ENCODE results near the gene PRDM1.

The PRDM1 gene

DNA sequence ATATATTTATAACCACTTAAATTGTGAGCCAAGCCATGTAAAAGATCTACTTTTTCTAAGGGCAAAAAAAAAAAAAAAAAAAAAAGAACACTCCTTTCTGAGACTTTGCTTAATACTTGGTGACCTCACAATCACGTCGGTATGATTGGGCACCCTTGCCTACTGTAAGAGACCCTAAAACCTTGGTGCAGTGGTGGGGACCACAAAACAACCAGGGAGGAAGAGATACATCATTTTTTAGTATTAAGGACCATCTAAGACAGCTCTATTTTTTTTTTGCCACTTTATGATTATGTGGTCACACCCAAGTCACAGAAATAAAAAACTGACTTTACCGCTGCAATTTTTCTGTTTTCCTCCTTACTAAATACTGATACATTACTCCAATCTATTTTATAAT lies 22.9 kb downstream of the PRDM1 start:
- DNase-seq (ENCODE audit: insufficient read length) (no peak), FAIRE-seq (no peak)
- TF ChIP-seq POLR2A (IDR thresholded peaks at IDR 0.05; ENCODE audit: low read depth, low read length) (no peak), TAF1 (IDR thresholded peaks at IDR 0.05; ENCODE audit: borderline replicate concordance, low read depth, low read length) (no peak), POLR2AphosphoS5 (IDR thresholded peaks at IDR 0.05; ENCODE audit: low read depth, low read length) (no peak)

DNA sequence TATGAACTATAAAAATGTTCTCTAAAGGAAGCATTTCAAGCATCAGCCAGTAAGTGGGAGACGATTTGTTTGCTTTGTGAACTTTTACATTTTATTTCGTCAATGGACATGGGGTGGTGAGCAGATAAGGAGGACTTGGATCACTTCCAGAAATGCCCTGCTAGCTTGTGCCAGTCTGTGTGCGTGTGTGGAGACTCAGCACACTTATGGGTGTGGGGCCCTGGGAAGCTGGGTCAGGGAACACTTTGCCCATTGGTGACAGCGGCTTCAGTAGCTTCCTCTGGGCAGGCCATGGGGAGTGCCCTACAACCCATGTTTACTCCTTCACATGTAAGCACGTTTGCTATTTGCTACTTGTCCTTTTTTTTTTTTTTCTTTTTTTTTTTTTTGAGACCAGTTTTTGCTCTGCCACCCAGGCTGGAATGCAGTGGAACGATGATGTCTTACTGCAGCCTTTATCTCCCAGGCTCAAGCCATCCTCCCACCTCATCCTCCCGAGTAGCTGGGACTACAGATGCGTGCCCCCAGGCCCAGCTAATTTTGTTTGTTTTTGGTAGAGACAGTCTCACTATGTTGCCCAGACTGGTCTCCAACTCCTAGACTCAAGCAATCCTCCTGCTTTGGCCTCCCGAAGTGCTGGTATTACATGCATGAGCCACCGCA lies 24.2 kb downstream of the PRDM1 start:
- DNase-seq (ENCODE audit: insufficient read length) (no peak), FAIRE-seq (no peak)
- TF ChIP-seq POLR2AphosphoS5 (IDR thresholded peaks at IDR 0.05; ENCODE audit: low read depth, low read length) (no peak), POLR2A (IDR thresholded peaks at IDR 0.05; ENCODE audit: low read depth, low read length) (peak; percentile 26; the same call in 1 of the 2 replicates)

DNA sequence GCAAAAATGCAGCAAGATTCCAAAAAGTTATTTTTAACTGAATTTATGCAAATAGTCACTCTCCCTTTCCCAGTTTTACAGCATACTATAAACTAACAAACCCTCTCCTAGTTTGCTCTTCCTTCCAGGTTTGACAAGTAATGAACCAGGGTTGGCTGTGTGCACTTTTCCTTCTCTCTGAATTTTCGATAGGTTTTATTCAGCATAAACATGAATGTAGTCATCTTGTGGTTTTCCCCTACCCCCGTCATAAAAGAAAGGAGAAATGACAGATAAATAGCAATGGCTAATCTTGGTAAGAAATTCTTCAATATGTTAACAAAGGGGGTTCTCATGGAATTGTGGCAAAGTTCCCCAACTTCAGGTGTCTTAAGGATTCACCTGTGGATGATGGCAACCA lies 26.3 kb downstream of the PRDM1 start:
- TF ChIP-seq POLR2AphosphoS5 (IDR thresholded peaks at IDR 0.05; ENCODE audit: low read depth, low read length): no peak
- TF ChIP-seq TAF1 (IDR thresholded peaks at IDR 0.05; ENCODE audit: borderline replicate concordance, low read depth, low read length): no peak
- no peak for TF ChIP-seq POLR2A (IDR thresholded peaks at IDR 0.05; ENCODE audit: low read depth, low read length)
- no peak for DNase-seq (ENCODE audit: insufficient read length)
- FAIRE-seq: peak; percentile 67

DNA sequence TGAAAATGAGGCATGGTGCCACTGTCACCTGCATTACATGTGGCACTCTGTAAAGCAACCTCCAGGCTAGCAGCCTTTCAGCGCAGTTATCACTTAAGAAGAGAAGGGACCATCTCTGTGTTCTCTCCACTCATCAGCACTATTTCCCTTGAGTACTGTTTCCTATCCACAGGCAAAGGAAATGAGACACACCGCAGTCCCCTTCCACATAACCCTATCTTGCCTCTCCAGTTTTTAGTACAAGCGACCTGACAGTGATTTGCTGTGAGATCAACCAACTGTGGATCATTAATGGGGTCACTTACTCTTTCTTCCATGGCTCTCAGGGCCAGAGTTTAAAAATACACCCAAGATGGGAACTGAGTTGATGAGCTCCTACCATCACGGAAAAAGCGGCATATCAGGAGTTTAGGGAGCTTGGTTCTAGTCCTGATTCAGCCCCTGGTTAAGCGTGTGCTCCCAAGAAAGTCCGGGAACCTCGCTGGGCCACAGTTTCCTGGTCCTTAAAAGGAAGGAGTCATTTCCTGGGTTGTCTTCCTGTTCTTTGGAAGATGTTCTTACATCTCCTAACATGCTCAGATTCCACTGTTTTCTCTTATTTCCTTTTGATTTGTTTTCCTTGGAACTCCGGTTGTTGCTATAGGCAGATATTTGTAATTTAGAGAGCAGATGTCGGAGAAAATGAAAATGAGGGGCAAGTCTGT lies 27.3 kb downstream of the PRDM1 start:
- DNase-seq (ENCODE audit: insufficient read length): no peak
- FAIRE-seq: no peak
- TF ChIP-seq POLR2A (IDR thresholded peaks at IDR 0.05; ENCODE audit: low read depth, low read length) (no peak), TAF1 (IDR thresholded peaks at IDR 0.05; ENCODE audit: borderline replicate concordance, low read depth, low read length) (no peak), POLR2AphosphoS5 (IDR thresholded peaks at IDR 0.05; ENCODE audit: low read depth, low read length) (no peak)

DNA sequence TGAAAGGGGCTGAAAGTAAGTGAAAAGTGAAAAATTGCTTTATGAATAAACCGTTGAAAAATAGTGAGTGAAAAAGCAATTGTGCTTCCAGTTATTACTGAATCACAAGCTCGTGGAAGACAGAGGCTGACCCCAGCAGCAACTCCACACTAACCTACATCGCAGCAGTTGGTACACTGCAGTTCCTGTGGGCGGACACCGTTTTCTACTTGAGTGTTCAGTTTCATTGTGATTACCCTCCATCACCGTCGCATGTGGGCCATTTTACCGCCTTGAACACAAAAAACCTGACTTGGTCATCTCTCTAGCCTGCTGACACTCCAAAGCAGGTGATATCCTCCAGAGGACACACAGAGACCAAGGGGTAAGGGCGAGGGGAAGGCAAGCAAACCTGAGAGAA lies 28.4 kb downstream of the PRDM1 start:
- TF ChIP-seq POLR2AphosphoS5 (IDR thresholded peaks at IDR 0.05; ENCODE audit: low read depth, low read length): no peak
- TF ChIP-seq POLR2A (IDR thresholded peaks at IDR 0.05; ENCODE audit: low read depth, low read length): no peak
- no peak for TF ChIP-seq TAF1 (IDR thresholded peaks at IDR 0.05; ENCODE audit: borderline replicate concordance, low read depth, low read length)
- DNase-seq (ENCODE audit: insufficient read length) (no peak), FAIRE-seq (peak; percentile 90)

DNA sequence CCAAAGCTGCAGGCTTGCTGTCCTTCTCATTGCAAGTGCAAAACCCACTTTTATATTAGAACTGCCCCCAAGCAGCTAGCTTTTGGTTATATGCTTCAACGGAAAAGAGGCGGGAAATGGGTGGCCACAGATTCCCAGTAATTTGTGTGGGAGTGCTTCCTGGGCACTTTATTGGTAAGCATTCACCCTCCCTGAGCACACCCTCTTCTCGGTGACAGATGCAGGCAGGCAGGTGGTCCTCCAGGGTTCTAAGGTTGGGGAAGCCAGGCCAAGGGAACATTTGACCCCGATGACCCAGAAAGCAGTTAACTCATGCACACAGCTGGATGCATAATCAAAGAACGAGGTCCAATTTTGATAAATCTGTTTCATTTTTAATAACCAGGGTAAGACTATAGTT lies 29.1 kb downstream of the PRDM1 start:
- no peak for TF ChIP-seq POLR2A (IDR thresholded peaks at IDR 0.05; ENCODE audit: low read depth, low read length)
- TF ChIP-seq POLR2AphosphoS5 (IDR thresholded peaks at IDR 0.05; ENCODE audit: low read depth, low read length): no peak
- TF ChIP-seq TAF1 (IDR thresholded peaks at IDR 0.05; ENCODE audit: borderline replicate concordance, low read depth, low read length): no peak
- FAIRE-seq (no peak), DNase-seq (ENCODE audit: insufficient read length) (no peak)

DNA sequence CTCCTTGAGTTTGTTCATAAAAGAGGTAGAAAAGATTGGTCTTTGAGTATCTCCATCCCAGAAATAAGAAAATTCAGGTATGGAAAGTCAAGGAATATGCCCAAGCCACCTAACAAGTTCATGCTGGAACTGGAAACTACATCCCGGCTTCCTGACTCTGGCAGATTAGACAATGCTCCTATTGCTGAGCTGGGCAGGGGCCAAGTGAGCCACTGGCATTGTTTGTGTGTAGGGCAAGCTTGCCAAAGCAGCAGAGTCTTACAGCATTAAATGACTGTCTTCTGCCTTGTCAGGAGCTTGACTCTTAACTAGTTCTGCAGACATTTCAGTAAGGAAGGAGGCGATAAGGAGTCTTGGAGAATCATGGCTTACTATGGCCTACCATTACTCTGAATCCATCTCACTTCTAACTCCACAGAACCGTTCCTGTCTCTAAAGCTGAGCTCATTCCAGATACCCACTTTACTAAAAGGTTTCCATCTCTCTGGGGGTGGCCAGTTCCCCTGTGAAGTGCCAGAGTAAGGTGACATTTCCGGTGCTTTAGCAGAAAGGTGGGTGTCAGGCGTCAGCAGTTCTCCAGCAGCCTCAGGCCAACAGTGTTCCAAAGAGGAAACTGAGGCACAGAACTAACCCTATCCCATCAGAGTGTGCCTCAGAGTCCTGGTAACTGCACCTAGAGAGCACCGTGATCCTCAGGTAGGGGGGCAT lies 30.1 kb downstream of the PRDM1 start:
- FAIRE-seq (no peak), DNase-seq (ENCODE audit: insufficient read length) (no peak)
- no peak for TF ChIP-seq POLR2AphosphoS5 (IDR thresholded peaks at IDR 0.05; ENCODE audit: low read depth, low read length)
- TF ChIP-seq TAF1 (IDR thresholded peaks at IDR 0.05; ENCODE audit: borderline replicate concordance, low read depth, low read length): no peak
- no peak for TF ChIP-seq POLR2A (IDR thresholded peaks at IDR 0.05; ENCODE audit: low read depth, low read length)

DNA sequence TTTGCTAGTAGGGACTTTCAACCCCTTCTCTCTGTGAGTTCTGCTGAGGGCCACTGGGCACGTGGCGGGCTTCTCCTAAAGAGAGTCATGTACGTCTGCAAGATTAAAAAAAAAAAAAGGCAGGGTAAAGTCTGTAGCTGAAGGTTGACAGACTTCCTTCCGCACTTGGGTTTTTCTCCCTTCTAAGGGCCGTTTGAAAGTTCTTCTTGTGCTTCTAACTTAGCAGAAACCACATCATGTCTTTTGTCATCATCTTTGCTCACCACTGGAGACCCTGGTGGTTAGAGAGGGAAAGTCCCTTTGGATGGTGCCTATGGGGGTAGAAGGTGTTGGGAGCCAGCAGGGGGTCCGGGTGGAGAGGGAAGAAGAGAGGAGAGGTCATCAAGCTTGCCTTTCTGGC lies 31.4 kb downstream of the PRDM1 start:
- no peak for TF ChIP-seq TAF1 (IDR thresholded peaks at IDR 0.05; ENCODE audit: borderline replicate concordance, low read depth, low read length)
- TF ChIP-seq POLR2A (IDR thresholded peaks at IDR 0.05; ENCODE audit: low read depth, low read length): no peak
- TF ChIP-seq POLR2AphosphoS5 (IDR thresholded peaks at IDR 0.05; ENCODE audit: low read depth, low read length): no peak
- DNase-seq (ENCODE audit: insufficient read length) (no peak), FAIRE-seq (no peak)

DNA sequence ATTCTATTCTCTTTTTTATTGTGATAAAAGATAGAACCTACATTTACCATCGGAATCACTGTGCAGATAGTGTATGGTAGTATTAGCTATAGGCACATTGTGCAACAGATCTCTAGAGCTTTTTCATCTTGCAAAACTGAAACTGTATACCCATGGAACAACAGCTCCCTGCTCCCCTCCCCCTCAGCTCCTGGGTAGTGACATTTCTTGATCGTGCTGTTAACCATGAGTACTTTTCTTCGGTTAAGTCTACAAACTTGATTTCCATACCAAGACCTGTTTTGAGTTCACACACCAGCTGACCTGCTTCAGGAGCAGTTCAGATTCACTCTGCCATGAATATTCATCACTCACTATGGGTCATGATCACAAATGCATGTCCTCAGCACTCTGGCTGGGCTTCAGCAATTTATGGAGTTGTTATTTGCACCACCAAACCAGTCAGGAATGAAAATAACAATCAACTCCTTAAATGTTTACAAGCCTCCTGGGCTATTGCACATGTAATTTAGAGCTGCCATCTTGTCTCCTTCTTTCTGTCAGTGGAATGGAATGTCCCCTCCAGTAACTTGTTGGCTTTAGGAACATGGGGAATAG lies 32.8 kb downstream of the PRDM1 start:
- TF ChIP-seq POLR2A (IDR thresholded peaks at IDR 0.05; ENCODE audit: low read depth, low read length) (no peak), TAF1 (IDR thresholded peaks at IDR 0.05; ENCODE audit: borderline replicate concordance, low read depth, low read length) (no peak), POLR2AphosphoS5 (IDR thresholded peaks at IDR 0.05; ENCODE audit: low read depth, low read length) (no peak)
- DNase-seq (ENCODE audit: insufficient read length) (no peak), FAIRE-seq (no peak)

DNA sequence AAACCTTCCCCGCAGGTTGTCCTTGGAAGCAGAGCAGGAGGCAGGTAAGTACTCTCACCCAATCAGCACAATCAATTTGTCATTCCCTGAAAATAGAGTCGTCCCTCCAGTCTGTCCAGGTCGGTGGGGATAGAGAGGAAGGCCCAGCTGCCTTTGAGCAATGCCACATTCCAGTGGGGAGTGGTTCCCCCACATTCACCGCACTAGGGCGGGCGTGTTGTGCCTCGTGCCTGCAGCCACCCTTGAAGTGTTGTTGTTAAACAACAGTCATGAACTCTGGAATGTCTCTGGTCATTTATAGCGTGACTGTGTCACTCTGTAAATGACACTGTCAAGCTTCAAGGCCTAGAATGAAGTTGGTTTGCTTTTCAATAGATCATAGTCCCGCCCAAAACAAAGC lies 33.4 kb downstream of the PRDM1 start:
- no peak for TF ChIP-seq POLR2AphosphoS5 (IDR thresholded peaks at IDR 0.05; ENCODE audit: low read depth, low read length)
- no peak for TF ChIP-seq TAF1 (IDR thresholded peaks at IDR 0.05; ENCODE audit: borderline replicate concordance, low read depth, low read length)
- no peak for TF ChIP-seq POLR2A (IDR thresholded peaks at IDR 0.05; ENCODE audit: low read depth, low read length)
- DNase-seq (ENCODE audit: insufficient read length) (no peak), FAIRE-seq (no peak)

DNA sequence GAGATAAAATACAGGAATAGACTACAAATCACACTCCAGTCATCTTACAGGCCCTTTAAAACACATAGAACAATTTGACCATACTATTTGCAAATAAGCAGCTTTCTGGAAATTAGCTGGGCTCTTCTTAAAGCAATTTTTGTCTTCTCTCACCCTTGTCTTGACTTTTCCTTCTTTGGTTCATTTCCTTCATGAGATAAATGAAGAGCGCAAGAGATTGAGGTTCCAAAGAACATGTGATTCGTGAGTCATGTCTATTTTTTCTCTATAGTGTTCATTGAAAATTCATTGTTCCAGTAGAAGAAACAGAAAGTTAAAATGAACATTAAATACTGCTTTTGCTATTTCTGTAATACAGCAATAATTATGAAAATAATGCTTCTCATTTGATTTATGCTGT lies 33.9 kb downstream of the PRDM1 start:
- FAIRE-seq: no peak
- TF ChIP-seq TAF1 (IDR thresholded peaks at IDR 0.05; ENCODE audit: borderline replicate concordance, low read depth, low read length): no peak
- TF ChIP-seq POLR2A (IDR thresholded peaks at IDR 0.05; ENCODE audit: low read depth, low read length): no peak
- no peak for TF ChIP-seq POLR2AphosphoS5 (IDR thresholded peaks at IDR 0.05; ENCODE audit: low read depth, low read length)
- no peak for DNase-seq (ENCODE audit: insufficient read length)

Data from GM12892 (cell line).